Inflammatory macrophage treated with lipopolysaccharide for 1 hour (primary cell): Measurements from ENCODE around the gene P2RX2.

Source experiments
- DNase-seq, 2 donors: peaks; one replicate each; pipeline ENCODE4 v3.0.0-alpha.2; 2020 to 2022

P2RX2 gene

GRCh38 chr12:132665794-132666193 lies 47.2 kb downstream of the P2RX2 start:
- no peak for DNase-seq

DNA sequence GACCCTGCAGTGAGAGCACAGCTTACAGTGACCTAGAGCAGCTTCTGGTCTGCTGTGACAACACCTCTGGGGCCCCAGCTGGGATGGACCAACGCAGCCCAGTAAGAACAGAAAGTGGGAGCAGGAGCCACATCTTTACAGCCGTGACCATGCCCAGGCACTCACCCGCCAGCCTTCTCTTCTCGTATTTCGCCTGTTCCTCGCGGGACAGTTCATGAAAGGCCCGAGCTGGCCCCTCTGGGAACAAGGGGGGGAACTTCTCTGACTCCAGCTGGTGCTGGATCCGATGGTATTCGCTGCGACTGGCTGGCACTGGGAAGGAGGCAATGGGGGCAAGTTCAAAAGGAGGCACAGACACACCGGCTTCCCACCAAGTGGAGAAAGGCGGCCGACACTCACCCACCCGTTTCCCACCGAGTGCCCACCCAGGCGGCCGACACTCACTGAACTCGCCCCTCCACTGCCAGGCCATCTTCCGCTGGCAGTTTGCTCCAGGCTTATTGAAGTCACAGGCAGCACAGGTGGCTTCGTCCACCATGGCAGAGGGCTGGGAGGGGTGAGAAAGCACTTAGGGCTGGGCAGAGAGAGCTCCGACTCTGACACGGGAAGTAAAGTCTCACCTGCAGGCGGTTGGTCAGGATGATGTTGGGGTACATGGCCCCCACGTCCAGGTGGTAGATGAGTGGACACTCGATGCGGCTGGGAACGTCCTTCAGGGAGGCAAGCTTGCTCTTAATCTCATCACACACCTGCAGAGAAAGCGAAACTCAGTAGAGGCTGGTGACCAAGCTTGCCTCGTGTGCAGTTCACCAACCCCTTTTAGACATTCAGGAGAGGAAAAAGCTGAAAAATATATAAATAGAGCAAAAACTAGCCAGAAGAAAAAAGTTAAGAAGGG lies 49.9 kb downstream of the P2RX2 start:
- no peak for DNase-seq

DNA sequence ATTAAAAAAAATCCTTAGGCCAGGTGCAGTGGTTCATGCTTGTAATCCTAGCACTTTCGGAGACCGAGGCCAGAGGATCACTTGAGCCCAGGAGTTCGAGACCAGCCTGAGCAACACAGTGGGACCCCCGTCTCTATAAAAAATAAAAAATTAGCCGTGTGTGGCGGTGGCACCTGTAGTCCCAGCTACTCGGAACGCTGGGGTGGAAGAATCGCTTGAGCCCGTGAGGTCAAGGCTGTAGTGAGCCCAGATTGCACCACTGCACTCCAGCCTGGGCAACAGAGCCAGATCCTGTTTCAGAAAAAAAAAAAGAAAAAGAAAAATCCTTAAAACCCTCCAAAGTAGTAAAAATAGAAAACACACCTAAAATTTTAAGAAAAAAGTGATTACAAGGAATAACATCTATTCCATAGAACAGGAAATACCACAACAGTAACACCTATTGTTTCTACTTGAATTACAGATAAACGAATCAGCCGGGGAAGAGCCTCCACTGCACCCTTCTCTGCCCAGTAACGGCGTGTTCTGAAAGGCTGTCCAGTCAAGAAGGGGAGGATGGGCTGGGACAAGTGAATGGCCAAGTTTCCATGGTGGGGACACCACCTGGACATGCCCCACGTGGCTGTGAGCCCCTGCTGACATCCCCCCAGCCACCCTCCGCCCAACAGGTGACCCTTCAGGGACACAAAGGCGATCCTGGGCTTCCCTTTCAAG lies 50.7 kb downstream of the P2RX2 start:
- DNase-seq = no peak
